Measurements from ENCODE around the gene MPZL1. TPM values are rescaled to one million over a fixed set of nuclear protein-coding genes. Genes with fewer than 3 reads are reported as not detected.

The MPZL1 gene
- total RNA-seq, 1 experiment from 2014 or later = 52.9 TPM

DNA sequence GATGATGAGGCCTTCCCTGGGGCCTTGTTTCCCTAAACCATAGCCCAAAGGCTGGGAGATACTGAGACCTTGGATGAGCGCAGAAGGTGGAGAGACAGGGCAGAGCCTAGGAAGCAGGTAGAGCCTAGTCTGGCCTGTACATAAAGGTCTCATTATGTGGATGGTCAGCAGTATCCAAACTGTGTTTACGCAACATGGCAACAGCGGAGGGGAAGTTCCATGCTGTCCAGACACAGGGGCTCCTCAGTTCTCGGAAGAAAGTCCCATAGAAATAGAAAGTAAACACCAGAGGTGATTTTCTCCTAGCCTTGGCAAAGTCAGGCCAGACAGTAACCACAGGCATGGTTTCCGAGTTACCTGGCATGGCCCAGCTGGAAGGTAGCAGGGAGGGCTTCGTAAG lies 42.1 kb upstream of the MPZL1 start:
- H3K9ac ChIP-seq (ENCODE audit: low read length) = no peak overlapping the region
- no peaks in the 10 kb centered on the region for H3K36me3 ChIP-seq (ENCODE audit: control insufficient read depth in 1 of 2, insufficient read depth in 2 of 2, low read length in 2 of 2)
- H2AFZ ChIP-seq (ENCODE audit: low read depth, low read length, poor library complexity, severe bottlenecking) = no peak overlapping the region
- ATAC-seq = no peak
- H3K4me1 ChIP-seq (ENCODE audit: control insufficient read depth in 1 of 2, insufficient read depth in 2 of 2, low read length in 2 of 2) = no peaks in the 10 kb centered on the region
- H3K4me2 ChIP-seq (ENCODE audit: low read length) = no peak overlapping the region
- no peak overlapping the region for H3K4me3 ChIP-seq (replicated peaks in 1 of 2; ENCODE audit: low read depth in 1 of 2, low read length in 2 of 2)
- ChIA-PET RAD21 (ENCODE audit: low non-redundant PET in 1 of 2, low total read pairs in 2 of 2, uncharacterized antibody in 2 of 2, unreplicated experiment in 2 of 2) (no interaction called here), CTCF (no interaction called here), POLR2A (no interaction called here)
- H3K79me2 ChIP-seq (ENCODE audit: insufficient read depth, low read length) = no peaks in the 10 kb centered on the region
- no peak for DNase-seq (ENCODE audit: low read depth, low spot score)
- H4K20me1 ChIP-seq (ENCODE audit: insufficient read depth) = no peaks in the 10 kb centered on the region
- no peaks in the 10 kb centered on the region for H3K9me2 ChIP-seq (ENCODE audit: insufficient read depth)
- TF ChIP-seq TCF7L2 (IDR thresholded peaks at IDR 0.05; ENCODE audit: borderline replicate concordance, extremely low read depth, insufficient read depth, insufficient read length) (no peak), EZH2 (IDR thresholded peaks at IDR 0.05) (no peak), RAD21 (IDR thresholded peaks at IDR 0.05; ENCODE audit: low read depth) (no peak), SIN3A (IDR thresholded peaks at IDR 0.05; ENCODE audit: low read depth) (no peak), YY1 (IDR thresholded peaks at IDR 0.05; ENCODE audit: extremely low read depth, insufficient replicate concordance, low read depth, low read length) (no peak), ELF1 (IDR thresholded peaks at IDR 0.05; ENCODE audit: borderline replicate concordance, low read depth) (no peak), POLR2A (IDR thresholded peaks at IDR 0.05; ENCODE audit: borderline replicate concordance, extremely low read depth, insufficient read depth, insufficient read length) (no peak), ZNF274 (IDR thresholded peaks at IDR 0.05; ENCODE audit: low read depth, low read length) (no peak), JUND (IDR thresholded peaks at IDR 0.05) (no peak), EGR1 (IDR thresholded peaks at IDR 0.05; ENCODE audit: low read depth) (no peak), EZH2phosphoT487 (IDR thresholded peaks at IDR 0.05; ENCODE audit: borderline replicate concordance) (no peak), SRF (IDR thresholded peaks at IDR 0.05; ENCODE audit: low read depth) (no peak), CEBPB (IDR thresholded peaks at IDR 0.05; ENCODE audit: low read depth) (no peak)
- TF ChIP-seq, protein P1, sequence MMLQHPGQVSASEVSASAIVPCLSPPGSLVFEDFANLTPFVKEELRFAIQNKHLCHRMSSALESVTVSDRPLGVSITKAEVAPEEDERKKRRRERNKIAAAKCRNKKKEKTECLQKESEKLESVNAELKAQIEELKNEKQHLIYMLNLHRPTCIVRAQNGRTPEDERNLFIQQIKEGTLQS (IDR thresholded peaks at IDR 0.05) = no peak
- TF ChIP-seq, protein P2, sequence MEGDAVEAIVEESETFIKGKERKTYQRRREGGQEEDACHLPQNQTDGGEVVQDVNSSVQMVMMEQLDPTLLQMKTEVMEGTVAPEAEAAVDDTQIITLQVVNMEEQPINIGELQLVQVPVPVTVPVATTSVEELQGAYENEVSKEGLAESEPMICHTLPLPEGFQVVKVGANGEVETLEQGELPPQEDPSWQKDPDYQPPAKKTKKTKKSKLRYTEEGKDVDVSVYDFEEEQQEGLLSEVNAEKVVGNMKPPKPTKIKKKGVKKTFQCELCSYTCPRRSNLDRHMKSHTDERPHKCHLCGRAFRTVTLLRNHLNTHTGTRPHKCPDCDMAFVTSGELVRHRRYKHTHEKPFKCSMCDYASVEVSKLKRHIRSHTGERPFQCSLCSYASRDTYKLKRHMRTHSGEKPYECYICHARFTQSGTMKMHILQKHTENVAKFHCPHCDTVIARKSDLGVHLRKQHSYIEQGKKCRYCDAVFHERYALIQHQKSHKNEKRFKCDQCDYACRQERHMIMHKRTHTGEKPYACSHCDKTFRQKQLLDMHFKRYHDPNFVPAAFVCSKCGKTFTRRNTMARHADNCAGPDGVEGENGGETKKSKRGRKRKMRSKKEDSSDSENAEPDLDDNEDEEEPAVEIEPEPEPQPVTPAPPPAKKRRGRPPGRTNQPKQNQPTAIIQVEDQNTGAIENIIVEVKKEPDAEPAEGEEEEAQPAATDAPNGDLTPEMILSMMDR (IDR thresholded peaks at IDR 0.05 in 2 of 3, conservative IDR thresholded peaks at IDR 0.05 in 1 of 3; ENCODE audit: borderline replicate concordance in 1 of 3, insufficient read depth in 1 of 3, low read depth in 2 of 3, low read length in 2 of 3) = no peak
- TF ChIP-seq, protein P3, sequence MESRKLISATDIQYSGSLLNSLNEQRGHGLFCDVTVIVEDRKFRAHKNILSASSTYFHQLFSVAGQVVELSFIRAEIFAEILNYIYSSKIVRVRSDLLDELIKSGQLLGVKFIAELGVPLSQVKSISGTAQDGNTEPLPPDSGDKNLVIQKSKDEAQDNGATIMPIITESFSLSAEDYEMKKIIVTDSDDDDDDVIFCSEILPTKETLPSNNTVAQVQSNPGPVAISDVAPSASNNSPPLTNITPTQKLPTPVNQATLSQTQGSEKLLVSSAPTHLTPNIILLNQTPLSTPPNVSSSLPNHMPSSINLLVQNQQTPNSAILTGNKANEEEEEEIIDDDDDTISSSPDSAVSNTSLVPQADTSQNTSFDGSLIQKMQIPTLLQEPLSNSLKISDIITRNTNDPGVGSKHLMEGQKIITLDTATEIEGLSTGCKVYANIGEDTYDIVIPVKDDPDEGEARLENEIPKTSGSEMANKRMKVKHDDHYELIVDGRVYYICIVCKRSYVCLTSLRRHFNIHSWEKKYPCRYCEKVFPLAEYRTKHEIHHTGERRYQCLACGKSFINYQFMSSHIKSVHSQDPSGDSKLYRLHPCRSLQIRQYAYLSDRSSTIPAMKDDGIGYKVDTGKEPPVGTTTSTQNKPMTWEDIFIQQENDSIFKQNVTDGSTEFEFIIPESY (IDR thresholded peaks at IDR 0.05; ENCODE audit: extremely low read depth, insufficient replicate concordance, low read length) = no peak
- TF ChIP-seq, protein P4, sequence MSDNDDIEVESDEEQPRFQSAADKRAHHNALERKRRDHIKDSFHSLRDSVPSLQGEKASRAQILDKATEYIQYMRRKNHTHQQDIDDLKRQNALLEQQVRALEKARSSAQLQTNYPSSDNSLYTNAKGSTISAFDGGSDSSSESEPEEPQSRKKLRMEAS (IDR thresholded peaks at IDR 0.05) = no peak
- TF ChIP-seq, protein P5, sequence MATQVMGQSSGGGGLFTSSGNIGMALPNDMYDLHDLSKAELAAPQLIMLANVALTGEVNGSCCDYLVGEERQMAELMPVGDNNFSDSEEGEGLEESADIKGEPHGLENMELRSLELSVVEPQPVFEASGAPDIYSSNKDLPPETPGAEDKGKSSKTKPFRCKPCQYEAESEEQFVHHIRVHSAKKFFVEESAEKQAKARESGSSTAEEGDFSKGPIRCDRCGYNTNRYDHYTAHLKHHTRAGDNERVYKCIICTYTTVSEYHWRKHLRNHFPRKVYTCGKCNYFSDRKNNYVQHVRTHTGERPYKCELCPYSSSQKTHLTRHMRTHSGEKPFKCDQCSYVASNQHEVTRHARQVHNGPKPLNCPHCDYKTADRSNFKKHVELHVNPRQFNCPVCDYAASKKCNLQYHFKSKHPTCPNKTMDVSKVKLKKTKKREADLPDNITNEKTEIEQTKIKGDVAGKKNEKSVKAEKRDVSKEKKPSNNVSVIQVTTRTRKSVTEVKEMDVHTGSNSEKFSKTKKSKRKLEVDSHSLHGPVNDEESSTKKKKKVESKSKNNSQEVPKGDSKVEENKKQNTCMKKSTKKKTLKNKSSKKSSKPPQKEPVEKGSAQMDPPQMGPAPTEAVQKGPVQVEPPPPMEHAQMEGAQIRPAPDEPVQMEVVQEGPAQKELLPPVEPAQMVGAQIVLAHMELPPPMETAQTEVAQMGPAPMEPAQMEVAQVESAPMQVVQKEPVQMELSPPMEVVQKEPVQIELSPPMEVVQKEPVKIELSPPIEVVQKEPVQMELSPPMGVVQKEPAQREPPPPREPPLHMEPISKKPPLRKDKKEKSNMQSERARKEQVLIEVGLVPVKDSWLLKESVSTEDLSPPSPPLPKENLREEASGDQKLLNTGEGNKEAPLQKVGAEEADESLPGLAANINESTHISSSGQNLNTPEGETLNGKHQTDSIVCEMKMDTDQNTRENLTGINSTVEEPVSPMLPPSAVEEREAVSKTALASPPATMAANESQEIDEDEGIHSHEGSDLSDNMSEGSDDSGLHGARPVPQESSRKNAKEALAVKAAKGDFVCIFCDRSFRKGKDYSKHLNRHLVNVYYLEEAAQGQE (IDR thresholded peaks at IDR 0.05; ENCODE audit: low read depth) = no peak
- no peak overlapping the region for H3K27ac ChIP-seq (ENCODE audit: low read depth, low read length)
- intact Hi-C loops (cut with micrococcal nuclease) = no loop called here
- no peaks in the 10 kb centered on the region for H3K9me3 ChIP-seq (ENCODE audit: control insufficient read depth in 1 of 2, insufficient read depth in 1 of 2, low read depth in 1 of 2, low read length in 2 of 2)
- no peaks in the 10 kb centered on the region for H3K27me3 ChIP-seq (ENCODE audit: insufficient read depth, low read length)
- BruUV-seq (replicated peaks) = no TSS peak
